Measurements from ENCODE around the gene CAMK2D.

The CAMK2D gene

DNA sequence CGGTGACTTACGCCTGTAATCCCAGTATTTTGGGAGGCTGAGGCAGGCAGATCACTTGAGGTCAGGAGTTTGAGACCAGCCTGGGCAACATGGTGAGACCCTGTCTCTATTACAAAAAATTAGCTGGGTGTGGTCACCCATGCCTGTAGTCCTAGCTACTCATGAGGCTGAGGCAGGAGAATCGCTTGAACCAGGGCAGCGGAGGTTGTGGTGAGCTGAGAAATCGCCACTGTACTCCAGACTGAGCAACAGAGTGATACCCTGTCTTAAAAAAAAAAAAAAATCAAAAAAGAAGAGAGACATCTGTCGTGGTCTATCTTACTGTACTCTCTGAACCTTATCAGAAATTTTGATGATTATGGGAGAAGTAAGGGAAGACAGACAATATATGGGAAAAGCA, 144.3 kb downstream of the CAMK2D start:
- Histone ChIP-seq H3K4me3 (ENCODE audit: control insufficient read depth in 1 of 7, extremely low read depth in 1 of 7, insufficient read depth in 4 of 7, low read depth in 2 of 7, low read length in 6 of 7) (no peak overlapping the region), H3K9me3 (ENCODE audit: control extremely low read depth in 1 of 5, control insufficient read depth in 4 of 5, insufficient read depth in 2 of 5, low read depth in 1 of 5, low read length in 4 of 5) (no peaks in the 10 kb centered on the region), H3K27me3 (replicated peaks in 2 of 5; ENCODE audit: control insufficient read depth in 4 of 5, insufficient read depth in 5 of 5, low read length in 4 of 5) (no peaks in the 10 kb centered on the region), H3K4me1 (ENCODE audit: control extremely low read depth in 1 of 4, control insufficient read depth in 4 of 4, insufficient read depth in 4 of 4, low read length in 3 of 4) (no peaks in the 10 kb centered on the region), H3K36me3 (ENCODE audit: control insufficient read depth in 4 of 4, insufficient read depth in 4 of 4, low read length in 3 of 4) (no peaks in the 10 kb centered on the region), H3K27ac (ENCODE audit: insufficient read depth in 1 of 2, low read depth in 1 of 2, low read length in 2 of 2, poor library complexity in 1 of 2, severe bottlenecking in 2 of 2) (no peak overlapping the region)
- ChIA-PET POLR2A (no interaction called here), CTCF (interaction anchor here (1.5 kb wide), 1 partner anchor 12 kb away, joined by 3 read pairs; no protein-coding TSS in a partner anchor)
- no peak for DNase-seq
- WGBS (ENCODE audit: insufficient coverage) = 97% methylated on average over 3 of the region's 6 CpGs

DNA sequence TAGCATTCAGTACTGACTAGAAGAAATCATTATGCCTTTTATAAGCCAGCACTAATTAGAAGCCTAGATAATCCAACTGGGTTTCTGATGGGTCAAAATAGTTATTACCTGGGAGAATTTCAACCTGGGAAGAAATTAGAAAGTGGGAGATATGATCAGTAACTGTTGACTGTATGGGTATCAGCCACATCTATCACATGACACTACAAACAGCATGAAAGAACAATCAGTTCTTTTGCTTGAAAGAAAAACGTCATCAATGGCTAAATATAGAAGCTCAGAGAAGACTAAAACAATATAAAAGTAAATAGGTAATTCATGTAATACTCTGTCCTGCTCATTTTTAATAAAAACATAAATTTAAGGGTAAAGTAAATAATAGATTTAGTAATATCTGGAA, 145.1 kb downstream of the CAMK2D start:
- no peak for DNase-seq
- WGBS (ENCODE audit: insufficient coverage) = no CpG with 5 or more reads among the region's 1 CpG
- POLR2A ChIA-PET = no interaction called here
- Histone ChIP-seq H3K36me3 (ENCODE audit: control insufficient read depth in 4 of 4, insufficient read depth in 4 of 4, low read length in 3 of 4) (no peaks in the 10 kb centered on the region), H3K27ac (ENCODE audit: insufficient read depth in 1 of 2, low read depth in 1 of 2, low read length in 2 of 2, poor library complexity in 1 of 2, severe bottlenecking in 2 of 2) (no peak overlapping the region), H3K9me3 (ENCODE audit: control extremely low read depth in 1 of 5, control insufficient read depth in 4 of 5, insufficient read depth in 2 of 5, low read depth in 1 of 5, low read length in 4 of 5) (no peaks in the 10 kb centered on the region), H3K4me3 (ENCODE audit: control insufficient read depth in 1 of 7, extremely low read depth in 1 of 7, insufficient read depth in 4 of 7, low read depth in 2 of 7, low read length in 6 of 7) (no peak overlapping the region), H3K4me1 (ENCODE audit: control extremely low read depth in 1 of 4, control insufficient read depth in 4 of 4, insufficient read depth in 4 of 4, low read length in 3 of 4) (no peaks in the 10 kb centered on the region), H3K27me3 (replicated peaks in 2 of 5; ENCODE audit: control insufficient read depth in 4 of 5, insufficient read depth in 5 of 5, low read length in 4 of 5) (no peaks in the 10 kb centered on the region)
- CTCF ChIA-PET = interaction anchor here (1.5 kb wide), 1 partner anchor 13 kb away, joined by 3 read pairs; no protein-coding TSS in a partner anchor

DNA sequence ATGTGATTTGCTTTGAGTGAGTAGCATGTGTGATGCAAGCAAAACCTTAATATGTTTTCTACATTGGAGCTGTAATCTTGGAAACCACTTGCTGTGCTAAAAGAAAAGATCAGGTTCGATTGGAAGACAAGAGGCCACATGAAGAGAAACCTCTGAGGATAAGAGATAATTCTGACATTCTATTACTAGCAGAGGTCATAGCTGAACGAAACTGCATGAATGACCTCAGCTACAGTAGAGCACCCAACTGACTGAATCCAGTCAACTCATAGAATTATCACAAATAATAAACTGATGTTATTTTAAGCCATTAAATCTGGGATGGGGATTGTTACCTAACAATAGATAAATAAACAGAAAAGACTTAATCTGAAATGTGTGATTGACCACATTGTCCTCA, 147.1 kb downstream of the CAMK2D start:
- no peak for DNase-seq
- Histone ChIP-seq H3K27ac (ENCODE audit: insufficient read depth in 1 of 2, low read depth in 1 of 2, low read length in 2 of 2, poor library complexity in 1 of 2, severe bottlenecking in 2 of 2) (no peak overlapping the region), H3K9me3 (ENCODE audit: control extremely low read depth in 1 of 5, control insufficient read depth in 4 of 5, insufficient read depth in 2 of 5, low read depth in 1 of 5, low read length in 4 of 5) (no peaks in the 10 kb centered on the region), H3K36me3 (ENCODE audit: control insufficient read depth in 4 of 4, insufficient read depth in 4 of 4, low read length in 3 of 4) (peaks cover 0 to 2% (median 0%) of the 10 kb centered on the region in 4 experiments), H3K4me1 (ENCODE audit: control extremely low read depth in 1 of 4, control insufficient read depth in 4 of 4, insufficient read depth in 4 of 4, low read length in 3 of 4) (no peaks in the 10 kb centered on the region), H3K4me3 (ENCODE audit: control insufficient read depth in 1 of 7, extremely low read depth in 1 of 7, insufficient read depth in 4 of 7, low read depth in 2 of 7, low read length in 6 of 7) (no peak overlapping the region), H3K27me3 (replicated peaks in 2 of 5; ENCODE audit: control insufficient read depth in 4 of 5, insufficient read depth in 5 of 5, low read length in 4 of 5) (no peaks in the 10 kb centered on the region)
- POLR2A ChIA-PET = no interaction called here
- WGBS (ENCODE audit: insufficient coverage) = 100% methylated on average over 1 of the region's 2 CpGs
- CTCF ChIA-PET = no interaction called here

DNA sequence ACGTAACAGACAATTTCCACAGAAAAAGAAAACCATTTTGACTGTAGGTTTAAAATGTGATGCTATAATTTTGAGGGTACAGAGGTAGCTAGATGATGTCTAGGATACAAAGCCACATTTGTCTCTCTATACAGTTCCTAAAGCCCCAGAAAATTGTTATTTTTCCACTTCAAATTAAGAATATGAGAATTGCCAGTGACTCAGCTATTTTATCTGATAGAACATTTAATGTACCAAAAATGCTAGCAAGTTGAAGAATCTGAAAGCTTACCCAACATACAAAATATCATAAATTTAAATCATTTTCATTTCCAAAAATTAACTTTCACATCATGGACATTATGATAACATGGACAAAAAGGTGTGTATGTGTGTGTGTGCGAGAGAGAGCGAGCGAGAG, 148.0 kb downstream of the CAMK2D start:
- CTCF ChIA-PET = interaction anchor here (0.7 kb wide), 1 partner anchor 88 kb away, joined by 3 read pairs; no protein-coding TSS in a partner anchor
- POLR2A ChIA-PET = no interaction called here
- Histone ChIP-seq H3K27me3 (replicated peaks in 2 of 5; ENCODE audit: control insufficient read depth in 4 of 5, insufficient read depth in 5 of 5, low read length in 4 of 5) (no peaks in the 10 kb centered on the region), H3K36me3 (ENCODE audit: control insufficient read depth in 4 of 4, insufficient read depth in 4 of 4, low read length in 3 of 4) (peaks cover 0 to 2% (median 0%) of the 10 kb centered on the region in 4 experiments), H3K4me3 (ENCODE audit: control insufficient read depth in 1 of 7, extremely low read depth in 1 of 7, insufficient read depth in 4 of 7, low read depth in 2 of 7, low read length in 6 of 7) (no peak overlapping the region), H3K9me3 (ENCODE audit: control extremely low read depth in 1 of 5, control insufficient read depth in 4 of 5, insufficient read depth in 2 of 5, low read depth in 1 of 5, low read length in 4 of 5) (no peaks in the 10 kb centered on the region), H3K27ac (ENCODE audit: insufficient read depth in 1 of 2, low read depth in 1 of 2, low read length in 2 of 2, poor library complexity in 1 of 2, severe bottlenecking in 2 of 2) (no peak overlapping the region), H3K4me1 (ENCODE audit: control extremely low read depth in 1 of 4, control insufficient read depth in 4 of 4, insufficient read depth in 4 of 4, low read length in 3 of 4) (no peaks in the 10 kb centered on the region)
- no CpG with 5 or more reads among the region's 4 CpGs for WGBS (ENCODE audit: insufficient coverage)
- no peak for DNase-seq

DNA sequence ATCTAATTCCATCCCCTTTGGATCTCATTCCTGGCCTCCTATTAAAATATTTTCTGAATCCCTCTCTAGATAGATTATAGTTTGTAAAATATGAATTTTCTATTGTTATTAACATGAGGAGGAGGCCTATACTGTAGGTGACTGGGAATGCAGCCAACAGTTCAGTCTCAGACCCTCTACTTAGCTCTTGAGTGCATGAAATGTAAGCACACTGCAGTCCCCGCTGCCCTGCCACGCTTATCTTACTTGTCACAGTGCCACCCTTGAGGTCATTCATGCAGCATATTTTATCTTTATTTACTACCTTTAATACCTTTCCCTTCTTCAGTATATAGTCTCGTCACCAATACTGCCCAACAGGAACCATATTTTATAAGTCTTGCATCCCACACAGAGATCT, 151.0 kb downstream of the CAMK2D start:
- Histone ChIP-seq H3K27me3 (replicated peaks in 2 of 5; ENCODE audit: control insufficient read depth in 4 of 5, insufficient read depth in 5 of 5, low read length in 4 of 5) (no peaks in the 10 kb centered on the region), H3K27ac (ENCODE audit: insufficient read depth in 1 of 2, low read depth in 1 of 2, low read length in 2 of 2, poor library complexity in 1 of 2, severe bottlenecking in 2 of 2) (no peak overlapping the region), H3K9me3 (ENCODE audit: control extremely low read depth in 1 of 5, control insufficient read depth in 4 of 5, insufficient read depth in 2 of 5, low read depth in 1 of 5, low read length in 4 of 5) (no peaks in the 10 kb centered on the region), H3K36me3 (ENCODE audit: control insufficient read depth in 4 of 4, insufficient read depth in 4 of 4, low read length in 3 of 4) (peaks cover 0 to 2% (median 0%) of the 10 kb centered on the region in 4 experiments), H3K4me3 (ENCODE audit: control insufficient read depth in 1 of 7, extremely low read depth in 1 of 7, insufficient read depth in 4 of 7, low read depth in 2 of 7, low read length in 6 of 7) (no peak overlapping the region), H3K4me1 (ENCODE audit: control extremely low read depth in 1 of 4, control insufficient read depth in 4 of 4, insufficient read depth in 4 of 4, low read length in 3 of 4) (no peaks in the 10 kb centered on the region)
- POLR2A ChIA-PET = no interaction called here
- no peak for DNase-seq
- 95% methylated on average over 2 of the region's 3 CpGs for WGBS (ENCODE audit: insufficient coverage)
- CTCF ChIA-PET = no interaction called here

DNA sequence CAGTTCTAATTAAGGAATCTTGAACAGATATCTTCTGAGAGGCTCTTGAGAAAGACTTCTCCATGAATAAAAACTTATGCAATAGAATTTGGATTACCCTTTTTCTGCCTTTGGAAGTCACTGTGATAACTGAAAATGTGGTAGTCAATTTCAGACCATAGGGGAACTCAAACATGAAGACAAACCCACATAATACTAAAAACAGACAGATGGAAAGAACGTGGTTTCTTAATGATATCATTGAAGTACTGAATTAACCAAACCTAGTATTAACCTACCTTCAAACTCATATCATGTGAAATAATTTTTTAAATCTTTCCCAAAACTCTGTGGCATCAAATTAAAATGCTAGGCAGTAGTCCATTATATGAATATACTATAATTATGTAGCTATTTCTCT, 153.5 kb downstream of the CAMK2D start:
- ChIA-PET POLR2A (no interaction called here), CTCF (no interaction called here)
- no peak for DNase-seq
- H3K9me3 ChIP-seq (ENCODE audit: control extremely low read depth in 1 of 5, control insufficient read depth in 4 of 5, insufficient read depth in 2 of 5, low read depth in 1 of 5, low read length in 4 of 5) = peaks cover 0 to 3% (median 0%) of the 10 kb centered on the region in 5 experiments
- no peak overlapping the region for H3K4me3 ChIP-seq (ENCODE audit: control insufficient read depth in 1 of 7, extremely low read depth in 1 of 7, insufficient read depth in 4 of 7, low read depth in 2 of 7, low read length in 6 of 7)
- peaks cover 0 to 2% (median 0%) of the 10 kb centered on the region in 4 experiments for H3K36me3 ChIP-seq (ENCODE audit: control insufficient read depth in 4 of 4, insufficient read depth in 4 of 4, low read length in 3 of 4)
- no peaks in the 10 kb centered on the region for H3K27me3 ChIP-seq (replicated peaks in 2 of 5; ENCODE audit: control insufficient read depth in 4 of 5, insufficient read depth in 5 of 5, low read length in 4 of 5)
- WGBS (ENCODE audit: insufficient coverage) = 100% methylated on average over 1 of the region's 1 CpG
- no peaks in the 10 kb centered on the region for H3K4me1 ChIP-seq (ENCODE audit: control extremely low read depth in 1 of 4, control insufficient read depth in 4 of 4, insufficient read depth in 4 of 4, low read length in 3 of 4)
- H3K27ac ChIP-seq (ENCODE audit: insufficient read depth in 1 of 2, low read depth in 1 of 2, low read length in 2 of 2, poor library complexity in 1 of 2, severe bottlenecking in 2 of 2) = no peak overlapping the region

DNA sequence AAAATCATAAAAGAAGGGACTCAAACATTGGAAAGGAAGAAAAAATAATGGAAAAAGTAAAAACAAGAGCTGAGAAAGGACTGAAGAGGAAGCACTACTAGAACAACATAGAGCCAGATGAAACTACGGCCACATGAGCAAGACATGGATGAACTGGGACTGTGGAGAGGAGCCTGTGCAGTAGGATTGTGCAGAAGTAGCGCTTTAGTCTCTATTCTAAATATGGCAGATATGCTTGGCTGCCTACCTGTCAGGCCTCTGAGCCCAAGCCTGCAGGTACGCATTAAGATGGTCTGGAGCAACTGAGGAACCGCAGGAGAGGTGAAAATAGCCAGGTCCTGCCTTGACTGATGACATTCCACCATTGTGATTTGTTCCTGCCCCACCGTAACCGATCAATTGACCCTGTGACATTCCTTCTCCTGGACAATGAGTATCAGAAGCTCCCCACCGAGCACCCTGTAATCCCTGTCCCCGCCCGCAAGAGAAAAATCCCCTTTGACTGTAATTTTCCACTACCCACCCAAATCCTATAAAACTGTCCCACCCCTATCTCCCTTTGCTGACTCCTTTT, 154.3 kb downstream of the CAMK2D start:
- ChIA-PET POLR2A (no interaction called here), CTCF (interaction anchor here (1.0 kb wide), 1 partner anchor 10 kb away, joined by 3 read pairs; no protein-coding TSS in a partner anchor)
- DNase-seq = no peak
- H3K4me3 ChIP-seq (ENCODE audit: control insufficient read depth in 1 of 7, extremely low read depth in 1 of 7, insufficient read depth in 4 of 7, low read depth in 2 of 7, low read length in 6 of 7) = no peak overlapping the region
- peaks cover 0 to 2% (median 0%) of the 10 kb centered on the region in 4 experiments for H3K36me3 ChIP-seq (ENCODE audit: control insufficient read depth in 4 of 4, insufficient read depth in 4 of 4, low read length in 3 of 4)
- peaks cover 0 to 3% (median 0%) of the 10 kb centered on the region in 5 experiments for H3K9me3 ChIP-seq (ENCODE audit: control extremely low read depth in 1 of 5, control insufficient read depth in 4 of 5, insufficient read depth in 2 of 5, low read depth in 1 of 5, low read length in 4 of 5)
- H3K4me1 ChIP-seq (ENCODE audit: control extremely low read depth in 1 of 4, control insufficient read depth in 4 of 4, insufficient read depth in 4 of 4, low read length in 3 of 4) = no peaks in the 10 kb centered on the region
- 99% methylated on average over 6 of the region's 9 CpGs for WGBS (ENCODE audit: insufficient coverage)
- no peaks in the 10 kb centered on the region for H3K27me3 ChIP-seq (replicated peaks in 2 of 5; ENCODE audit: control insufficient read depth in 4 of 5, insufficient read depth in 5 of 5, low read length in 4 of 5)
- H3K27ac ChIP-seq (ENCODE audit: insufficient read depth in 1 of 2, low read depth in 1 of 2, low read length in 2 of 2, poor library complexity in 1 of 2, severe bottlenecking in 2 of 2) = no peak overlapping the region
